ENCODE measurements around the gene GOLIM4.

Gene GOLIM4

DNA sequence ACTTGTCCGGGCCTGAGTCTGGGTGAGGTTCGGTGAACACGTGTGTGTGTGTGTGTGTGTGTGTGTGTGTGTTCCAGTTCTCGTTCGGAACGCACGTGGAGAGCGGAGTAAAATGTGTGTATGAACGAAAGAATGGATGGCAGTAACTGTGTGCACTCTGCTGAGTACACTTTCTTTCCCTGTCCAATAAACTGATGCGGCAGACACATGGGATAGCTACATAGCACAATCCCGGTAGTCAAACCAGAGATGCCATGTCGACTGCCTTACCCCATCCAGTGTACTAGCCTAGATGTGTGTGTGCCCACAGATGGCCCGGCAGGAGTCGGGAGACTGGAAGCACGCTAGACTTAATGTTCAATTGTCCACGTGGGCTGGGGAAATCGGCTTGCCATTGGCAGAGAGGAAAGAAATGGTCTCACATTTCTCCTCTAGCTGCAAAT lies 507 bp upstream of the GOLIM4 start:
- peak; percentile 96 for DNase-seq

GRCh38 chr3:168094877-168095610 lies 680 bp downstream of the GOLIM4 start:
- peak; percentile 53 for DNase-seq

GRCh38 chr3:168094580-168094876 lies 1.2 kb downstream of the GOLIM4 start:
- DNase-seq: no peak

DNA sequence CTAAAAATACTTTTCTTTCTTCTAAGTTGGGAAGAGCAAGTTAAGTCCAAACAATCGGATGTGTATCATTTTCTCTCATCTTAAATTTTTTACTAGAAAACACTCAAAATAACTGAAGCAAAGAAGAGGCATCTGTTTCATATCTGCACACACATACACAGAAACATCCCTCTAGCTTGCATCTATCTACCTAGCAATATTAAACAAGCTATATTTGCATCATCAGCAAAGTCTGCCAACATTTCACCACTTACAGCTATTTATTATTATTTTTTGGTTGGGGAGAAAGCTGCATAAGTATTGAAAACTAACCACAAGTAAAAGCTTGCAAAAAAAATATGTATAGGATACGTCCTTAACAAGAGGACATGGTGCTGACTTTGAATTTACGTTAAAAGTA lies 1.9 kb downstream of the GOLIM4 start:
- DNase-seq: no peak

- no peak for DNase-seq
Measured at GRCh38 chr3:168093229-168093628, 2.5 kb downstream of the GOLIM4 start.

GRCh38 chr3:168091941-168092340 lies 3.8 kb downstream of the GOLIM4 start:
- DNase-seq: peak; percentile 25

DNA sequence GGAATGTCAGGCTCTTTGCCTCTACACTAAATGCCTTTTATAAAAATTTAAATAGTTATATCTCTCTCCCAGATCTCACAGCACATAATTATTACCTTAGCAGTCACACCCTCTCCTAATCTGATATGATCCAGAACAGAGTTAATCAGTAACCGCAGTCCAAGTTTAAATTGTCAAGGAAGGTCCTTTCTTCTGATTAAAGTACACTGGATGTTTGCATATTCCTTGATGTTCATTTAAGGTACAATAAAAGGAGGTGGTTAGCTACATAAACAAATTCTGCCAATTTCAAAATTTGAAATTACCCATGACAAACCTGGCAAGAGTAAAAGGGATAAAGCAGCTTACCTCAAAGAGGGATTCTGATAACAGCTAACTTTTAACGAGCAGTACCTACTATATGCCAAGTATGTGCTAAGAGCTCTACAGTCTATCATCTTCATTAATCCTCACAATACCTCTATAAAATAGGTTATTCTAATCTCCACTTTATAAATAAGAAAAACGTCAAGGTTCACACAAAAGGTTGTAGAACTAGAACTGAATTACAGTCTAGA lies 4.3 kb downstream of the GOLIM4 start:
- no peak for DNase-seq

DNA sequence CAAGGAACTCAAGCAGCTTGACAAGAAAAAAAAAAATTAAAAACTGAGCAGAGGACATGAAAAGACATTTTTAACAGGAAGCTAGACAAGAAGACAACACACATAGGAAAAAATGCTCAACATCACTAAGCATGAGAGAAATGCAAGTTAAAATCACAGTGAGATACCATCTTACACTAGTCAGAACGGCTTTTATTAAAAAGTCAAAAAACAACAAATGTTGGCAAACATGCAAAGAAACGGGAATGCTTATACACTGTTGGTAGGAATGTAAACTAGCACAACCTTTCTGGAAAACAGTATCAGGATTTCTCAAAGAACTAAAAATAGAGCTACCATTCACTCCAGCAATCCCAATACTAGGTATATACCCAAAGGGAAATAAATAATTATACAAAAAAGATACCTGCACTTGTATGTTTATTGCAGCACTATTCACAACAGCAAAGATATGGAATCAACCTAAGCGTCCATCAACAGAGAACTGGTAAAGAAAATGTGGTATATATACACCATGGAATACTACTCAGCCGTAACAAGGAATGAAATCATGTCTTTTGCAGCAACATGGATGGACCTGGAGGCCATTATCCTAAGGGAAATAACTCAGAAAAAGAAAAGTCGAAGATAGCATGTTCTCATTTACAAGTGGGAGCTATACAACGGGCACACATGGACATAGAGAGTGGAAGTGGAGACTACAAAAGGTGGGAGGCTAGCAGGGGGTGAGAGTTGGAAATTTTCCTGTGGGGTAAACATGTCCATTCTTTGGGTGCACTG lies 5.2 kb downstream of the GOLIM4 start:
- DNase-seq: no peak

DNA sequence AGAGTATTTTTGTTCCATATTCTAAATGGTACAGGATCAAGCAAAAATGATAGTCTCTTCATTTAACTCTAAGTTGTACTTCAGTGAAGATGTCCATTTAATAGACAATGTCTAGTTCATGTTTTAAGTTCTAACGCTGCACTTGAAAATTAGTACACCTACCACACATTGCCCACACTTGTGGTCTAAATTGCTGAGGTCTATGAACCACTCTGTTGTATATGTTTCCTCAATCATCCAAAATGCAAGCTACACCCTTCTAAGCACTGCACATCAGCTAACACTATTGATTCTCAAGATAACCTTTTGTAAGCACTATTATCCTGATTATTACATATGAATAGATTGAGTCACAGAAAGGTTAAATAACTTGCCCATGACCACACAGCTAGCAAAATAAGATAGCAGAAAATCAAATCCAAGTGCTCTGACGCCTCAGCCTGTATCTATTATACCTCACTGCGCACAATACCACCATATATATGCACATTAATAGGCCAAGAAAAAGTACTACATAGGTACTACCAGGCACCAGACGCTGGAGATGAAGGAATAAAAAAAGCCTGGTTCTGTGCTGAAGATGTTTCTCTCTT lies 6.4 kb downstream of the GOLIM4 start:
- DNase-seq: no peak

GRCh38 chr3:168088106-168088720 lies 7.5 kb downstream of the GOLIM4 start:
- DNase-seq: no peak

GRCh38 chr3:168087539-168087938 lies 8.2 kb downstream of the GOLIM4 start:
- no peak for DNase-seq

DNA sequence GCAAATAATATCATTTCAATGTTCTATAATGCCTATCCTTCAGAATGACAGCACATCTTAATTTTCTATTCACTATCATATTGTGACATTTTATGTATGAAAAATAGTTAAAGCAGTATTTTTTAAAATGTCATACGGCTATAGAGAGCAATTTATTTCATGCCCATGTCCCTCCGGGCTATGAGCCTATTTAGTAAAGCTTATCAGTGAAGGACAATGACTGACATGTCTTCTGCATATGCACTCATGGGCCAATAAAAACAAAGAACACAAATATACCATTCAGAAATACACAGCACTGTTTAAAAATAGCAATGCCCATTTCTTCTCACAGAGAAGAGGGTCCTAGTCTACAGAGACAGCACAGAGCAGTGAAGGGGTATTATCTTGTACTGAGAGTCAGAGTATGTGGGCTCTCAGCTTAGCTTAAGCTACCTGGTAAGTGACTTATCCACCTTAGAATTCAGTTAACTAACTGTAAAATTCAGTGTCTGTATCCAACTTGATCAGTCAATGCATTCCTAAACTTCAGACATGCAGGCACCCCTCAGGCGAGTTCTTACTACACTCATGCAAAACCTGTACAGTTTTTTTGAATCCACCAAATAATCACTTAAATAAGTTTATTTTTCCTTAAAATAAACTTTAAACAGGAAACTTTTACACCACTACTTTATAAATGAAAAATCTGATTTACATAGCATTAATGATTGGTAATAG lies 9.0 kb downstream of the GOLIM4 start:
- DNase-seq: no peak

- no peak for DNase-seq
Measured at GRCh38 chr3:168085491-168086119, 10.1 kb downstream of the GOLIM4 start.

DNA sequence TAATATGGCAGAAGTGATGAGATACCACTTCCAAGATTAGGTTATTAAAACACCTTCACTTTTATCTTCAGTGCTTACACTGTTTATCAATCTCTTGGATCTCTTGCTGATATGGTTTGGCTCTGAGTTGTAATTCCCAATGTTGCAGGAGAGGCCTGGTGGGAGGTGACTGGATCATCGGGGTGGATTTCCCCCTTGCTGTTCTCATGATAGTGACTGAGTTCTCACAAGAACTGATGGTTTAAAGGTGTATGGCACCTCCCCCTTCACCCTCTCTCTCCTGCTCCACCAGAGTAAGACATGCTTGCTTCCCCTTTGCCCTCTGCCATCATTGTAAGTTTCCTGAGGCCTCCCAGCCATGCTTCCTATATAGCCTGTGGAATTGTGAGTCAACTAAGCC lies 11.8 kb downstream of the GOLIM4 start:
- DNase-seq: no peak

GRCh38 chr3:168081856-168082255 lies 13.9 kb downstream of the GOLIM4 start:
- DNase-seq: no peak

- no peak for DNase-seq
Measured at GRCh38 chr3:168081171-168081771, 14.5 kb downstream of the GOLIM4 start.

DNA sequence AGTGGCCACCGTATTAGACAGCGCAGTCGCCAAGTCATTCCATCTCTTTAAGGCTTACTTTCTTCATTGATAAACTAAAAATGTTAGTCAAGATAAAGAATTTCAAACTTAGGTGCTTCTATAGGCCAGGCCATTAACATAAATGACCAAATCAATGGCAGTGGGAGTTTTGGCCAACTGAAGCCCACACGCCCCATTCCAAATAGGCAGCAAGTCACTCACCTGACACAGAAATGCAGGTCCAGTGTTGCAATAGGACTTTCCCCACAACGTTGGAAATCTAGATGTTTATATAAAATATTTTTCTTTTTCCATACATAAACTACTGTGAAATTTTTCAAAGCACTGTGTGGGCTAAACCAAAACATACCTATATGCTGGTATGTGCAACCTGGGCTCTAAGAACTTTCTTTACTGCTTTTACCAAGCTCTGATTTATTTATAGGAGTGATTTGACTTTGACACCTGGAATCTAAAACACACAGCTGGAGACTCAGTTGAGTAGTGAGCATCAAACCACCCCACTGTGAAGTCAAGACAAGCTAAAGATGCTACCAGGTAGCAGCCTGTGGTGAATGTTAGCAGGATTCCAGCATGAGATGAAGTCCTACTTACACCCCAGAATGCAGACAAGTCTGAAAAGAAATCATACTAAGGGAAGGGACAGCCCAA lies 15.1 kb downstream of the GOLIM4 start:
- DNase-seq: no peak

- no peak for DNase-seq
Measured at GRCh38 chr3:168080022-168080421, 15.7 kb downstream of the GOLIM4 start.

- DNase-seq: no peak
Measured at GRCh38 chr3:168077091-168077490, 18.6 kb downstream of the GOLIM4 start.

DNA sequence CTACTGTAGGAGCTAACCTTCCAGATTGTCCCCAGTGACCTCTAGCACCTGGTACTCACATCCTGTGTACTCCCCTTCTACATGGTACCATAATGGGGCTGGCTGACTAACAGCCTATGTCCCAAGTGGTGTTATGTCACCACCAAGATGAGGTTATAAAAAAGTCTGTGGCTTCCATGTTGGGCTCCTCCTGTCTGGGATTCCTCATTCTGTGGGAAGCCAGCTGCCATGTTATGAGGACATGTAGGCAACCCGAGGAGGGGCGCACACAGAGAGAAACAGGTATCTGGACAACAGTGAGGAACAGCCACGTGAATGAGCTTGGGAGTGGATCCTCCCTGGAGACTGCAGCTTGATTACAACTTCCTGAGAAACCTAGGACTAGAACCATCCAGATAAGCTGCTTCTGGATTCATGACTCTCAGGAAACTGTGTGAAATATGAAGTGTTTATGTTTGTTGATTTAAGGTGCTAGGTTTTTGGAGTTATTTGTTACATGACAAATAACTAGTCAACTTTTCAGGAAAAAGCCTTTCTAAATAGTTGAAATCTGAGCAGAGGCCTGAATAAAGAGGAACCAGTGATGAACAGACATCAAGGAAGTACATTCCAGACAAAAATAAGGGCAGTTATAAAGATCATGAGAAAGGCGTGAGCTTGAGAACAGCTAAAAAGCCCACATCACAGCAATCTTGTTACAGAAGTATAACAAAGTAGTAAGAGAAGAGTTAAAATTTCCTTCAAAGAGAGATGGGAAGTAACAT lies 21.7 kb downstream of the GOLIM4 start:
- no peak for DNase-seq

DNA sequence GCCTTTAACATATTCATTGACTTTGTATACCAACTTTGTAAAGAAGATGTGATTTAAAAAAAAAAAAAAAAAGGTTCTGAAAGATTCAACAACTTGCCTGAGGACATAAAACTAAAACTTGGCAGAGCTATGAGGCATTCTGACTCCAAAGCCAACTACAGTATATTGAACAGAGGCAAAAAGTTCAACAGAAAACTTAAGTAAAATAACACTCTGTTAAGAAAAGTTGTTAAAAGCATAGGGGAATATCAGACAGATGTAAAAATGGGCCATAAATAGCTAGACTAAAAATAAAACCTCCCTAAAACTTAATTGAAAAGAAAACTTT lies 23.4 kb downstream of the GOLIM4 start:
- no peak for DNase-seq

Data from NCI-H2227 treated with DMSO at 0.1 percent for 48 hours (cell line).